GM18868 (cell line): ENCODE data around the gene USP33.
"Not testable (repeated sequence)": the region's sequence is repeated elsewhere in the genome, so short reads cannot be mapped to it uniquely, and the experiment has no call there.

Experiments
- ATAC-seq: cut with Tn5 transposase; IDR thresholded peaks from one replicate; pipeline ENCODE4 v1.9.1; 2021; ENCODE audit warnings: mild to moderate bottlenecking, moderate library complexity; ENCODE audit not compliant: unreplicated experiment

USP33 gene

GRCh38 chr1:77741316-77741715 is 18.3 kb downstream of the USP33 start:
- ATAC-seq = no peak

GRCh38 chr1:77739235-77739634 is 20.4 kb downstream of the USP33 start:
- no peak for ATAC-seq

- no peak for ATAC-seq
These were observed 27.6 kb downstream of the USP33 start for GRCh38 chr1:77732090-77732489.

GRCh38 chr1:77725706-77726105 is 33.9 kb downstream of the USP33 start:
- ATAC-seq = no peak

GRCh38 chr1:77718181-77718580 is 41.5 kb downstream of the USP33 start:
- ATAC-seq = no peak

- no peak for ATAC-seq
These were observed 43.6 kb downstream of the USP33 start for GRCh38 chr1:77716065-77716464.

- no peak for ATAC-seq
These were observed 49.9 kb downstream of the USP33 start for GRCh38 chr1:77709727-77710126.

GRCh38 chr1:77706321-77706720 is 53.3 kb downstream of the USP33 start:
- no peak for ATAC-seq

- ATAC-seq = no peak
These were observed 54.9 kb downstream of the USP33 start for GRCh38 chr1:77704736-77705135.

- not testable (repeated sequence) for ATAC-seq
These were observed 60.0 kb downstream of the USP33 start for GRCh38 chr1:77699673-77700072.

GRCh38 chr1:77697441-77697840 is 62.2 kb downstream of the USP33 start:
- ATAC-seq = no peak

- no peak for ATAC-seq
These were observed 70.7 kb downstream of the USP33 start for GRCh38 chr1:77688939-77689338.

GRCh38 chr1:77687519-77687906 is 72.1 kb downstream of the USP33 start:
- no peak for ATAC-seq

- ATAC-seq = no peak
These were observed 72.7 kb downstream of the USP33 start for GRCh38 chr1:77686796-77687518.

GRCh38 chr1:77683160-77684148 is 76.2 kb downstream of the USP33 start:
- ATAC-seq = peak; percentile 77

- ATAC-seq = peak; percentile 71
These were observed 77.0 kb downstream of the USP33 start, which contains the start of gene ZZZ3 for GRCh38 chr1:77682460-77683159. ZZZ3 (minus strand) TSS chr1:77682658; CDS start chr1:77633354, 49,304 bp downstream.

- ATAC-seq = no peak
These were observed 79.5 kb downstream of the USP33 start for GRCh38 chr1:77680173-77680572.

GRCh38 chr1:77678660-77679610 is 80.7 kb downstream of the USP33 start:
- ATAC-seq = no peak

- not testable (repeated sequence) for ATAC-seq
These were observed 84.8 kb downstream of the USP33 start for GRCh38 chr1:77674807-77675206.
